ENCODE data around the gene PFKFB1. TPM values are rescaled to one million over a fixed set of nuclear protein-coding genes. Genes with fewer than 3 reads are reported as not detected.
A peak's percentile ranks its signal among the peaks of the same experiment; 100 is the strongest.

The PFKFB1 gene
- total RNA-seq = under 1 TPM in 7 of 8 experiments, not detected in 1; 0.21 to 0.69 (median 0.31) TPM

DNA sequence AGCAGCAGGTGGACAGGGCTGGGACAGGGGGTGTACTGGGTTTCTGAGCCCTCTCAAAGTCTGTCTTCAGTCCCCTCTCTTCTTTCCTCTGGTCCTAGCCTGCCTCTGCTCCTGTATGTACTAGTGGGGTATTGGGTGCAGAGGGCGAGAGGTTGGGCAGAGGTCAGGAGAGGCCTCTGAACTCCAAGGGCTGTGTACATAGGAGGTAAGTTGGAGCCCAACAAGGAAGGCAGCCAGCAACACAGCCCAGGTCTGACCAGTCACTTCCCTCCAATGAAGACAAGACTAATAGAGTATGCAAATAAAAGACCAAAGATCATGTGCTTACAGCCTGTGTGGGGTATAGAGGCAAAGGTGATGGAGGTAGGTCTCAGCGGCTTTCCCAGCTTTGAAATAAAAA lies at the start of gene PFKFB1:
Gene PFKFB1 (minus strand): TSS at position 90 of the 400 bp plus-strand sequence. CDS start 181 bp downstream, outside the sequence.
- no peak within 1 kb of the TSS for H3K27ac ChIP-seq
- WGBS, 10 experiments = 7 to 44% methylated on average over 2 of the region's 2 CpGs; no CpG with 5 or more reads in 8 of the 10 experiments
- in situ Hi-C loops (cut with MboI; ENCODE audit: low pct_unique_long_range_greater_than_20kb in 2 of 9, low sequenced_read_pairs in 9 of 9, unreplicated experiment in 9 of 9) = no loop called here
- no peak within 1 kb of the TSS for H3K4me3 ChIP-seq
- no peak for ATAC-seq (replicated peaks in 6 of 8)
- H3K4me1 ChIP-seq (replicated peaks in 1 of 2) = peaks cover 0 to 4% of the 10 kb centered on the region in 2 donors

DNA sequence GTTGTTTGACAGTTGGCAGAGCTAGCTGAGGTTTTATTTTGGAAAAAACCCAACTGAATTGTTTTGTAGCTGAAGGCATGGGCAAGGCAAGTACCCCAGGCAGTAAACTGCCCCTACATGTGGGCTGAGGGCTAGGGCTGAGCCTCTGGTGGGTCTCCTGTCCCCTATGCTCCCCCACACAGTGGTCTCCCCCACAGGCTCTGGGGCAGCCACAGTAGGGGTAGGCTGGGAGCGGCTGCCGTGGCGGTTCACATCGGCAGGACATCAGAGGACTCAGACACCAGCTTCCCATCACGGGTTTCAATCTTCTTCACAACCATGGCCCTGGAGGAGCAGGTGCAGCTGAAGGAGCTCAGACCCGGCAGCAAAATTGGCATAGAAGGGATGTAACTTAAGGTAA lies 47.5 kb upstream of the PFKFB1 start:
- in situ Hi-C loops (cut with MboI; ENCODE audit: low pct_unique_long_range_greater_than_20kb in 2 of 9, low sequenced_read_pairs in 9 of 9, unreplicated experiment in 9 of 9) = no loop called here

DNA sequence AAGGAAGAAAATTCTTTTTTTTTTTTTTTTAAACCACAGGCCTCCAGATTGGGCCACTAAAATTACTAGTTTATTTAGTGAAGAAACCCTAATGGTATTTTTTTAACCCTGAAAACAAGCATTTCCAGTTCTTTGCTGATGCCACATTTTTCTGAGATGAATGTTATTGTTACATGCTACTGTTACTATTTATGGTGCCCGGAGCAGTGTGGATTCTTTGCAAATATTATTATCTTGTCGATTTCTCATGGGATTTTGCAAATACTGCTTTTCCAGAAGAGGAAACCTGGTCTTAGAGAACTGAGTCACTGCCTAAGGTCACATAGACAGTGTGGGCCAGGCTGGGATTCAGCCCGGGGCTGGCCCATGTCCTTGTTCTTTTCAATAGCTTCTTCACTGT lies 45.5 kb upstream of the PFKFB1 start:
- no peaks in the 10 kb centered on the region for H3K4me1 ChIP-seq (replicated peaks in 1 of 2)
- in situ Hi-C loops (cut with MboI; ENCODE audit: low pct_unique_long_range_greater_than_20kb in 2 of 9, low sequenced_read_pairs in 9 of 9, unreplicated experiment in 9 of 9) = no loop called here
- H3K4me3 ChIP-seq = no peak overlapping the region
- 0 to 87% (median 67%) methylated on average over 1 to 3 of the region's 3 CpGs; no CpG with 5 or more reads in 3 of the 10 experiments for WGBS, 10 experiments
- H3K27ac ChIP-seq = no peak overlapping the region
- no peak for ATAC-seq (replicated peaks in 6 of 8)

More for the DNA sequence above, 47.5 kb upstream of the PFKFB1 start:
- no peak overlapping the region for H3K4me3 ChIP-seq
- H3K27ac ChIP-seq = no peak overlapping the region
- no peaks in the 10 kb centered on the region for H3K4me1 ChIP-seq (replicated peaks in 1 of 2)
- 75 to 88% (median 87%) methylated on average over 3 to 6 of the region's 6 CpGs; no CpG with 5 or more reads in 7 of the 10 experiments for WGBS, 10 experiments
- no peak for ATAC-seq (replicated peaks in 6 of 8)

DNA sequence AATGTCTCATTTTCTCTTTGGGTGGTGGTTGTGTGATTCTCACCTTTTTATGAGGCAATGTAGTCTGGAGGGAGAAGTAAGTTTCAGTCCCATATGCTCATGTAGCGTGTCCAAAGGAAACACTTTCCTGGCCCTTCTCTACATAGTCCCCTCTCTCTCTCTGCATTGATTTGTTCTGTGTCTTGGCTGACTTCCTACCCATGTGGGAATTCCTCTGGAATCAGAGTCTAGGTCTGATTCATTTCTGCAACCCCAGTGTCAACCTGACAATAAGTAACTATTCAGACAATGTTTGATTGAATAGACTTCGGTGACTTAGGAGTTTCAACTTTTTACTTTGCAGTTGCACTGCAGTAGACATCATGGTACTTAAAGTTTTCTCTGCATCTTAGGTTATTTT lies 39.4 kb upstream of the PFKFB1 start:
- no peak overlapping the region for H3K4me3 ChIP-seq
- no peak overlapping the region for H3K27ac ChIP-seq
- ATAC-seq (replicated peaks in 6 of 8) = no peak
- H3K4me1 ChIP-seq (replicated peaks in 1 of 2) = no peaks in the 10 kb centered on the region
- in situ Hi-C loops (cut with MboI; ENCODE audit: low pct_unique_long_range_greater_than_20kb in 2 of 9, low sequenced_read_pairs in 9 of 9, unreplicated experiment in 9 of 9) = no loop called here
- 0 to 45% (median 44%) methylated on average over 1 to 2 of the region's 2 CpGs; no CpG with 5 or more reads in 7 of the 10 experiments for WGBS, 10 experiments

DNA sequence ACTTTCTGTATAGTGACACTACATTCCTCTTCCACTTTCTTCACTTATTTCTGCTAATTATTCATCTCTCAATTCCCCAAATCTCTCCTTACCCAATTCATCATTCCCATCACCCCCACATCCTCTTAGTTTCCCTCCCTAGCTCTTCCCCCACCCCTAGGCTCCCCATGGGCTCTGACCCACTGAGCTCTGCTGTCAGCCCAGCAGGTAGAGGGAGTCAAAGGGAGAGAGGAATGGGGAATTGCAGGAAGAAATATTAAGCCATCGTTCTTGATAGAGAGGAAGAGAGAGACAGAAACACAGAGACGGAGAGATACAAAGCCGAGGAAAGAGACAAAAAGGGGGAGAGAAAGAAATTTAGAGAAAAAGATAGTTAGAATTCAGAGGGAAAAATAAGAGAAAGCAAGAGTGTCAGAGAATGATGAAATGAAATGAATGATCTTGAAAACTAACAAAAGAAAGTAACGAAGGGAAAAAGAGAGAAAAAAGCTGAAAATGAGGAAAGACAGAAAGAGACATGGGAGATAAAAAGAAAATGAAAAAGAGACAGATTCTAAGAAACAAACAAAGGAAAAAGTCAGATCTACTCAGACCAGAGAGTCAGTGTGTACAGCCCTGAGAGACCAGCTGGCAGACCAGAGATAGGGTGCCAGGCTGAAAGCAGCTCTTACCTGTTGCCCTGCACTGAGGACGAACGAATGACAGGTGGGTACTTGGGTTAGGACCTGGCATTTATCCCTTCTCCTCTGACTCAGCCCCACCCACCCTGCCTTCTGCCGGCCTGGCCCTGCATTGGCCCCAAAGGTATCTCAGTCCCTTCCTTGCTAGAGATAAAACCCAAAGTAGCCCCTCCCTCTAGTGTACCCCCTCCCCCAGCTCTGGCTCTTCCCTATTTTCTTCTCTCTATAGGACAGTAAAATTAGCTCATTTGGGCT lies 36.5 kb upstream of the PFKFB1 start, which contains the start of gene ALAS2:
Gene ALAS2 (minus strand): TSS at position 707 of the 935 bp plus-strand sequence. CDS start 4,977 bp downstream, outside the sequence.
- Histone ChIP-seq H3K4me3 (no peak within 1 kb of the TSS), H3K27ac (no peak within 1 kb of the TSS), H3K4me1 (replicated peaks in 1 of 2) (no peaks in the 10 kb centered on the region)
- in situ Hi-C loops (cut with MboI; ENCODE audit: low pct_unique_long_range_greater_than_20kb in 2 of 9, low sequenced_read_pairs in 9 of 9, unreplicated experiment in 9 of 9) = no loop called here
- ATAC-seq (replicated peaks in 6 of 8) = no peak
- WGBS, 10 experiments = 32 to 79% (median 48%) methylated on average over 4 to 6 of the region's 7 CpGs; no CpG with 5 or more reads in 4 of the 10 experiments

DNA sequence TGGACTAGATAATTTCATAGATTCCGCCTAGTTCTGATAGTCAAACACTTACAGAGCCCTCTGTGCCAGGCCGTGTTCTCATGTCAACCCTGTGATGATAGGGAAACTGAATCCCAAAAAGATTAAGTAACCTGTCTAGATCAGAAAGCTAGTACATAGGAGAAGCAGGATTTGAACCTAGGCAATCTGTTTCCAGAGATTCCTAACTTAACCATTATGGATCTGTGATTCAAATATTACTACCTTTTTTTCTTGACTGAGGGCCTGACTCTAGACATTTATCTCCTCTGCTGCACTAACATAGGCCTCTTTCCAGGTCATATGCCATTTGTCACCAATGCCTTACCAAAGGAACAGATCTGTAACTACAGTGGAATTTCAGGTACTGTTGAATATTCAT lies 35.3 kb upstream of the PFKFB1 start:
- H3K4me1 ChIP-seq (replicated peaks in 1 of 2) = no peaks in the 10 kb centered on the region
- 0 to 63% (median 20%) methylated on average over 1 to 2 of the region's 2 CpGs; no CpG with 5 or more reads in 7 of the 10 experiments for WGBS, 10 experiments
- ATAC-seq (replicated peaks in 6 of 8) = no peak
- in situ Hi-C loops (cut with MboI; ENCODE audit: low pct_unique_long_range_greater_than_20kb in 2 of 9, low sequenced_read_pairs in 9 of 9, unreplicated experiment in 9 of 9) = no loop called here
- no peak overlapping the region for H3K4me3 ChIP-seq
- H3K27ac ChIP-seq = no peak overlapping the region

DNA sequence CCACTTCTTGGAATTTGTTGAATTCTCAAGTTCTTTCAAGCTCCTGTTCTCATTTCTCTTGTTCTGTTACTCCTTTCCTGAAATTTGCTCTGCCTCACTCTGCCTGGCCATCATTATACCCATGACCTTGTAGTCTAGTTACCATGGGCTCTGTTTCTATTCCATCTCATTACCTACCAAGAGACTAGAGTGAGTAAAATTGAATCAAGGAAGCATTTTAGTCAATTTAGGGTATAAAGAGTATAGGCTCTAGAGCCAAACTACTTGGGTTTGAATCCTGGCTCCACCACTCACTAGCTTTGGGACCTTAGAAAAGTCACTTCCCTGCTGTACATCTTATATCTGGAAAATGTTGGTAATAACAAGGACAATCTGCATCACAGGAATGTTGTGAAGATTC lies 34.6 kb upstream of the PFKFB1 start:
- no peak overlapping the region for H3K4me3 ChIP-seq
- H3K4me1 ChIP-seq (replicated peaks in 1 of 2) = no peaks in the 10 kb centered on the region
- no peak for ATAC-seq (replicated peaks in 6 of 8)
- in situ Hi-C loops (cut with MboI; ENCODE audit: low pct_unique_long_range_greater_than_20kb in 2 of 9, low sequenced_read_pairs in 9 of 9, unreplicated experiment in 9 of 9) = no loop called here
- H3K27ac ChIP-seq = no peak overlapping the region

DNA sequence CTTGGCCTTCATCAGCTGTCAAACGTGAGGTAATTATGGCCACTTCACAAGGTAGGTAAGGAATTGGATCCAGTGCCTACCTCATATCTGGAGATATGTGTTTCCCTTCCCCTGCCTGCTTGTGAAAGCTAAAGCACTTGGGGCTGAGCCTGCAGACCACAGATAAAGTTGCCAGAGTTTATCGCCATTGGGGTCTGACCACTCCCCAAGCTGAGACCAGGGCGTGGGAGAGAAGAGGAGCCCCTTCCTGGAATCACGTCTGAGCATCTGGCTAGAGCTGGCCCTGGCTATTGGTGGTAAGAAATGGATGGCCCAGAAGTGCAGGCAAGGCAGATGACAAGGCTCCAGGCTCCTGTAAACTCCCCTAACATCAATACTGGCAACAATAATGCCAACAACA lies 34.1 kb upstream of the PFKFB1 start:
- Histone ChIP-seq H3K4me3 (no peak overlapping the region), H3K27ac (no peak overlapping the region), H3K4me1 (replicated peaks in 1 of 2) (no peaks in the 10 kb centered on the region)
- in situ Hi-C loops (cut with MboI; ENCODE audit: low pct_unique_long_range_greater_than_20kb in 2 of 9, low sequenced_read_pairs in 9 of 9, unreplicated experiment in 9 of 9) = no loop called here
- no peak for ATAC-seq (replicated peaks in 6 of 8)
- WGBS, 10 experiments = 21 to 57% methylated on average over 1 to 3 of the region's 4 CpGs; no CpG with 5 or more reads in 8 of the 10 experiments

DNA sequence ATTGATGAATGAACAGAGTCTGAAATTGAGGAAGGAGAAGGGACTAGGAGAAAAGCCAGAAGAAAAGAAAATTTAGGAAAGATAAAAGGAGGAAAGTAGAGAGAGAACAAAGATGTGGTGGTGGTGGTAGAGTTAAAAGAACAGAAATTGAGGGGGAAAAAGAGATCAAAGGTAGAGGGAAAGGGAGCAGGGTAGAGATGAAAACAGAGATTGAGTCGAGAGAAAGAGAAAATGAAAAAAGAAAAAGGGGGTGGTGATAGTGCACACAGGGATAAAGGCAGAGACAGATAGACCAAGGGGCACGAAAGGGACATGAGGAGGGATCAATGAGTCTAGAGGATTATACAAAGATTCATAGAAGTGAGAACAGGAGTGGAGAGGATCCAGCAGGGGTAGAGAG lies 32.9 kb upstream of the PFKFB1 start:
- in situ Hi-C loops (cut with MboI; ENCODE audit: low pct_unique_long_range_greater_than_20kb in 2 of 9, low sequenced_read_pairs in 9 of 9, unreplicated experiment in 9 of 9) = no loop called here
- no peaks in the 10 kb centered on the region for H3K4me1 ChIP-seq (replicated peaks in 1 of 2)
- ATAC-seq (replicated peaks in 6 of 8) = no peak
- WGBS, 10 experiments = 14 to 77% (median 33%) methylated on average over 1 to 2 of the region's 2 CpGs; no CpG with 5 or more reads in 2 of the 10 experiments
- no peak overlapping the region for H3K4me3 ChIP-seq
- H3K27ac ChIP-seq = no peak overlapping the region

DNA sequence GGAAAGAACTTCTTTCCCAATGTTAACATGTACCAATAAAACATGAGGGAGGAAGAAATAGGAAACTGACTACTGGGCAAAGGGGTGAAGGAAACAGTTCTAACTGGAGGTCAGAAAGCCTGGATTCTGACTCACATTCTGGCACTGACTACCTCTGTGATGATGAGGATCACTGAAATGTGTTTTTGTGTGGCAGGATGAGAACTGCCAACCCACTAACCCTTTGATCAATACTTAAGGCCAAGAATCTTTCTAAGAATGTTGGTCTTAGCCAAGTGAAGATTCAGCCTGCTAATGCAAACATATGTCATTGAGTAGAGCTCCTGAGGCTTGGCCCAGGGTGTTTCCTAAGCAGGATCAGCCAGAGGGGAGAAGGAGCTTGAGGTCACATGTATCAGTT lies 32.2 kb upstream of the PFKFB1 start:
- H3K27ac ChIP-seq = no peak overlapping the region
- in situ Hi-C loops (cut with MboI; ENCODE audit: low pct_unique_long_range_greater_than_20kb in 2 of 9, low sequenced_read_pairs in 9 of 9, unreplicated experiment in 9 of 9) = no loop called here
- no peak overlapping the region for H3K4me3 ChIP-seq
- ATAC-seq (replicated peaks in 6 of 8) = no peak
- H3K4me1 ChIP-seq (replicated peaks in 1 of 2) = no peaks in the 10 kb centered on the region

DNA sequence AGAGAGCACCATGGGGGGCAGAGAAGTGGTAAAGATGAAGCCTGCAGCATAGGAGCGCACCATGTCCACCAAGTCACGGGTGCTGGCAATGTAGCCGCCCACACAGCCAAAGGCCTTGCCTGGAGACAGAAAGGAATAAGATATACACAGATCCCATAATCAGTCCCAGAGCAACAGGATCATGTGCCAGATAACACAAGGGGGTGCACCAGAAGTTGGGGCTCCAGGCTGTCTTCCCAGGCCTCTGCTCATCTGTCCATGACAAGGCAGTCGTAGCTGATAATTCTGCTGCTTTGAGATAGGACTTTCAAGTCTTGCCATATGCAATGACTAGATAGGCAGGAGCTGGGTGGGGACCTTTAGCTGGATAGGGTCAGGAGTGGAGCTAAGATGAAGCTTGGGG lies 20.9 kb upstream of the PFKFB1 start:
- WGBS, 10 experiments = no CpG with 5 or more reads among the region's 4 CpGs
- H3K27ac ChIP-seq = no peak overlapping the region
- in situ Hi-C loops (cut with MboI; ENCODE audit: low pct_unique_long_range_greater_than_20kb in 2 of 9, low sequenced_read_pairs in 9 of 9, unreplicated experiment in 9 of 9) = no loop called here
- H3K4me1 ChIP-seq (replicated peaks in 1 of 2) = no peaks in the 10 kb centered on the region
- ATAC-seq (replicated peaks in 6 of 8) = no peak
- no peak overlapping the region for H3K4me3 ChIP-seq

DNA sequence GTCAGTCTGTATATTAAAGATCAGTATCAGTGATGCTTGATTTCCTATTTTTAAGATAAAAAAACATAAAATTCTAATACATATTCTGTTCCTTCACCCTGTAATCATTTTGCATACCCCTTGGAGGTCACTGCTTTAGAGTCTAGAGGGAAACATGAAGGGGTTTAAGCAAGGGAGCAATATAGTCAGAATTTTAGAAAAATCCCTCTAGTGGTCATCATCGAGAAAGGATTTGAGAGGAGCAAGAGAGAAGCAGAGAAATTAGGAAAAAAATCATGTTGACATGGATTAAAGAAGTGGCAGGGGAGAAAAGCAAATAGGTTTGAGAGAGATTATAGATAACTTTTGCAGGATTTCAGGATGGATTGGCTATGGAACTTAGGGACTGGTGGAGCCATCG lies 17.3 kb upstream of the PFKFB1 start:
- in situ Hi-C loops (cut with MboI; ENCODE audit: low pct_unique_long_range_greater_than_20kb in 2 of 9, low sequenced_read_pairs in 9 of 9, unreplicated experiment in 9 of 9) = no loop called here
- no peak overlapping the region for H3K27ac ChIP-seq
- WGBS, 10 experiments = 0 to 44% (median 17%) methylated on average over 1 to 2 of the region's 2 CpGs; no CpG with 5 or more reads in 5 of the 10 experiments
- no peaks in the 10 kb centered on the region for H3K4me1 ChIP-seq (replicated peaks in 1 of 2)
- ATAC-seq (replicated peaks in 6 of 8) = peak in 2 of 8 experiments; percentile 17 to 47
- H3K4me3 ChIP-seq = no peak overlapping the region

DNA sequence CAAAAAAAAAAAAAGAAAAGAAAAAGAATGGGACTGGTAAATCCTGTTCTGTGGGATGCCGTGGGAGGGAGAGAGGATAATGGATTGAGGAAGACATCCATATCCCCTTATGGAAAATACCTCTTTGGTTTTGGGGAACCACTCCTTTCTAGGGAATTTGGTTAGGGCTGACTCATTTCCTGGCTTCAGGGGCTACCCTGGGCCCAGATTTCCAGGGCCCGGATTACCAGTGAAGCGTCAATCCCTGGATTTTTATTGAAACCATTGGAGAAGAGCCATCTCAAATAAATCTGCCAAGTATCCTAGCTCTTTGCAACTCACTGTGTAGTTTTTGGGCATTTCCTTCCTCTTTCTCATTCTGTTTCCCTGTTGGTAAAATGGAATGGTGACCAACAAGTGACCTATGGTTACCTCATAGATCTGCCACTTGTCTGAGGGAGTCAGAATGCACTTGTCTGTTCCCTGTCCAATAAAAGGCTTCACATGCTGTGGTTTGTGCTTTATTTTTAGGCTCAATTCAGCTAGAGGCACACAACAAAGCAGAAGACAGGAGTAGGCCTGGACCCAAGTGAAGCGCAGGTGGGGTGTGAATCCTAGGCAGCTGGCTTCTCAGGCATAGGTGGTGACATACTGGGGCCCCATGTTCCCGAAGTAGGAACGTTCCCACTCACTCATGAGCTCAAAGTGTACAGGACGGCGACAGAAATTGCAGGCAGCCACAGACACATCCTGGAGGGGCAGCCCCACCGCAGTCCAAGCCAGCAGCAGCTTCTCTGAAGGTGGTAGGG lies 14.8 kb upstream of the PFKFB1 start:
- in situ Hi-C loops (cut with MboI; ENCODE audit: low pct_unique_long_range_greater_than_20kb in 2 of 9, low sequenced_read_pairs in 9 of 9, unreplicated experiment in 9 of 9) = no loop called here
- ATAC-seq (replicated peaks in 6 of 8) = peak in 2 of 8 experiments; percentile 17 to 29
- 21 to 100% (median 80%) methylated on average over 1 to 5 of the region's 9 CpGs; no CpG with 5 or more reads in 5 of the 10 experiments for whole genome bisulfite sequencing, 10 experiments
- Histone ChIP-seq H3K4me1 (replicated peaks in 1 of 2) (no peaks in the 10 kb centered on the region), H3K4me3 (no peak overlapping the region), H3K27ac (no peak overlapping the region)

Measured in motor neuron (in vitro differentiated cells).